NCI-H146 treated with DMSO at 0.1 percent for 48 hours (cell line): Measurements from ENCODE around the gene TTC3.
A peak's percentile ranks its signal among the peaks of the same experiment; 100 is the strongest.
"Not testable (repeated sequence)": the region's sequence is repeated elsewhere in the genome, so short reads cannot be mapped to it uniquely, and the experiment has no call there.

Experiments
- DNase-seq: peaks from one replicate; lab custom pipeline; 2025; ENCODE audit not compliant: unreplicated experiment; lab: John Stamatoyannopoulos, UW

TTC3 gene

DNA sequence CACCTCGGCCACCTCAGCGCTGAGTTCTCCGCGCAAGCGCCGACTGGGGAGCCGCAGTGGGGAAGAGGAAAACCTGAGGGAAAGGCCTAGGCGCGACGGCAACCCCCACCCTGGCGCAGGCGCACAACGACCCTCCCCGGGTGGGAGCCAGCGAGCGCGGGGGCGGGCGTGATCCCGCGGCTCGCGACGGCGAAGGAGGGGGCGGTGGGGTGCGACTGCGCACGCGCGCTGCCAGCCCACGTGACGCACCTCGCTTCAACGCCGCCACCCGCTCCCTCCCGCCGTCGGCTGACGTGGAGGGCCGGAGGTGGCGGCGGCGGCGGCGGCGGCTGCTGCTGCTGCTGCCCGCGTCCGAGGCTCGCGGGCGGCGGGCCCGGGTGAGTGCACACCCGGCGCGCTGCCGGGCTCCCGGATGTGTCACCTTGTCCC lies at the start of gene TTC3, which contains the start of gene PIGP:
TSS of gene TTC3 (plus strand) at position 267 of the 429 bp plus-strand sequence. CDS start 14,004 bp downstream, outside the sequence.
TSS of gene PIGP (minus strand) at position 84 of the 429 bp plus-strand sequence. CDS start 556 bp downstream, outside the sequence.
- peak; percentile 66 for DNase-seq

GRCh38 chr21:37026499-37026898 lies 46.6 kb upstream of the TTC3 start:
- no peak for DNase-seq

- DNase-seq, result no peak
Measured at GRCh38 chr21:37028570-37028969, 44.5 kb upstream of the TTC3 start.

- no peak for DNase-seq
Measured at GRCh38 chr21:37030864-37031263, 42.2 kb upstream of the TTC3 start.

GRCh38 chr21:37032293-37032692 lies 40.8 kb upstream of the TTC3 start:
- DNase-seq, result no peak

DNA sequence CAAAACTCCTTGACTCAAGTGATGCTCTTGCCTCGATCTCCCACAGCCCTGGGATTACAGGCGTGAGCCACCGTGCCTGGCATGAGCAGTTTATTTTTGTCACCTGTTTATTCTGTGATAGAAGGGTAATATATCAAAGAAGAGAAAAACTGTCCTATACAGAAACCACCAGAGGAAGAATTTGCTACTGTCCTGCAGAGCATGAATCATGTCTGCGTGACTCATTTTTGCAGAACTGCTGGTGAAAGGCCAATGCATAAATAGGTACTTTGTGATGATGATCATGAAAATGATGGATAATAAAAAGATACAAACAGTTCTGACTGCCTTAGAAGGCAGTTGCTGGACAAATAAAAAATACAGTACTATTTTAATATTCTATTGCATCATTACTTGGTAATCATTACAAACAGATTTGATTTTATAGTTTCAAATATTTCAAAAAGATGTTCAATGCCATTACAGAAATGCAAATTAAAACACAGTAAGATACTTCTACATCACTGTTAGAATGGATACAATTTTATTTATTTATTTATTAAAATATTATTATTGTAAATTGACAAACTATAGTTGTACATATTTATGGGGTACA lies 40.1 kb upstream of the TTC3 start:
- no peak for DNase-seq

DNA sequence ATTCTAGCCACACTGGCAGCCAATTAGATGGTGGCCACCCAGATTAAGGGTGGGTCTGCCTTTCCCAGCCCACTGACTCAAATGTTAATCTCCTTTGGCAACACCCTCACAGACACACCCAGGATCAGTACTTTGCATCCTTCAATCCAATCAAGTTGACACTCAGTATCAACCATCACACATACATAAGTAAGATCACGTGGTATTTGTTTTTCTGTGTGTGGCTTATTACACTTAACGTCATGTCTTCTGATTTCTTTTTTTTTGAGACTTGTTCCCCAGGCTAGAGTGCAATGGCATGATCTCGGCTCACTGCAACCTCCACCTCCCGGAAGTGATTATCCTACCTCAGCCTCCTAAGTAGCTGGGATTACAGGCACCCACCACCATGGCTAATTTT lies 38.7 kb upstream of the TTC3 start:
- not testable (repeated sequence) for DNase-seq

- no peak for DNase-seq
Measured at GRCh38 chr21:37036177-37036576, 36.9 kb upstream of the TTC3 start.

GRCh38 chr21:37039411-37040075 lies 33.5 kb upstream of the TTC3 start:
- DNase-seq, result no peak

GRCh38 chr21:37040212-37040611 lies 32.8 kb upstream of the TTC3 start:
- DNase-seq, result no peak

DNA sequence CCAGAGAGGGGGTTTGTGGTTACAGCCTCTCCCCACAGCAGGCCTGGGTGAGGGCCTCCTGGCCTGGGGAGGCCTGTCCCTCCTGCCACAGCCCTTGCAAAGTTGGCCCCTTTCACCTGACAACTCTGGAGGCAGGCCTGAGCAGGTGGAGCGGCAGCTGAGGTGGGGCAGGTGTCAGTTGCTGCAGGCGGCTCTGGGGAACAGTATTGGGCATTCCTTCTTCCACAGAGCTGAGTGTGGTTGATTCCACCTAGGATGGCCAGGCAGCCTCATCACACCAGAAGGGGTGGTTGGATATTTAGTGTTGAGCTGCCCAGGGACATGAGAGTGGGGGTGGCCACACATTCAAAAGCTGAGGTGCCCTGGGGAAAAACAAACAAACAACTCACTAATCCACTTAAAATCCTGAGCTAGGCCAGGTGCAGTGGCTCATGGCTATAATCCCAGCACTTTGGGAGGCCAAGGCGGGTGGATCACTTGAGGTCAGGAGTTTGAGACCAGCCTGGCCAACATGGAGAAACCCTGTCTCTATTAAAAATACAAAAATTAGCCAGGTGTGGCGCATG lies 31.3 kb upstream of the TTC3 start:
- DNase-seq, result peak; percentile 35

DNA sequence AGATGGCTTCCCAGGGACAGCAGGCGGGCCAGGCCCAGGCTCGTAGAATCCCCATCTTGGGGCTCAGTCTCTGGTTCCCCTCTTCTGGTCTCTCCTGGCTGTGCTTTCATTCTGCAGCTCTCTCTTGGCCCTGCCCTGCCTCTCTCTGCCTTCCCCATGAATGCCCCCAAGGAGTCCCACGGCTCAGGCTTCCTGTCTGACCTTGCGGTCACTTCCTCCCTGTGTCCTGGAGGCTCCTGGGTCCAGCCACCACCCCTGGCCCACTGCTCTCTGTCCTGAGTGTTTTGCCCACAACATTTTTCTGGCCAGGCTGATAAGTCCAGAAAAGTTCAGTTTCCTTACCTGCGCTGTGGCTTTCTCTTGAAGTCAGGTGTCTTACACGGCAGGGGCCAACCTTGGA lies 29.2 kb upstream of the TTC3 start:
- DNase-seq, result no peak

DNA sequence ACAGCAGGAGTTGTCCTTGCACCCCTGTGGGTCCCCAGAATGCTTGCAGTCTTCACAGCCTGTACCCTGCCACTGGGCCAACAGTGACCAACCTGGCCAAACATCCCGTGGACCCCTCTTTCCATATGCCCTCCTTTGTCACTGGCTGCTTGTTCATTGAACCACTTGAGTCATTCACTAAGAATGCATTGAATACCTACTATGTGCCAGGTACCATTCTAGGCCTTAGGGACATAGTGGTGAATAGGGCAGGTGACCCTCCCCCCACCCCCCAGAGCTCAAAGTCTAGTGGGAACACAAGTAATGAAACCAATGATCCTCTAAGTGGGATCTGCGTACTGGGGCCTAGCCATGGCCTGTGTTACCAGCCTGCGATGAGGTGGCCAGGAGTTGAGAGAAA lies 28.4 kb upstream of the TTC3 start:
- DNase-seq, result no peak

DNA sequence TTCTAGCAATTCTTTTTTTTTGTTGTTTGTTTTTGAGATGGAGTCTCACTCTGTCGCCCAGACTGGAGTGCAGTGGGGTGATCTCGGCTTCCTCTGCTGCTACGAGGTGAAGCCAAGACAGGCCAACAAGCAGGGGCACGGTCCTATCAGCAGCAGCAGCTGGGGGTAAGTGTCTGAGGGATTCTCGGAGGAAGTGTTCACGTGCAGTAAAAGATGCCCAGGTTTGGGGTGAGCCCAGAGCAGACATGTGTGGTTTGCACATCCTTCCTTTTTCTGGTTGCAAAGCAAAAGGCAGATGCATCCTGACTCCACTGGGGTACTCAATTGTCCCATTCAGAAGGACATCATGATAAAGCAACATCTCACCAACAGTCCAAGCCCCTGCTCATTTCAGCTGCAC lies 27.9 kb upstream of the TTC3 start:
- no peak for DNase-seq

- DNase-seq, result no peak
Measured at GRCh38 chr21:37045556-37045955, 27.5 kb upstream of the TTC3 start.

- DNase-seq, result no peak
Measured at GRCh38 chr21:37047079-37047478, 26.0 kb upstream of the TTC3 start.

- not testable (repeated sequence) for DNase-seq
Measured at GRCh38 chr21:37049741-37050140, 23.3 kb upstream of the TTC3 start.

GRCh38 chr21:37055271-37055855 lies 17.7 kb upstream of the TTC3 start:
- no peak for DNase-seq

DNA sequence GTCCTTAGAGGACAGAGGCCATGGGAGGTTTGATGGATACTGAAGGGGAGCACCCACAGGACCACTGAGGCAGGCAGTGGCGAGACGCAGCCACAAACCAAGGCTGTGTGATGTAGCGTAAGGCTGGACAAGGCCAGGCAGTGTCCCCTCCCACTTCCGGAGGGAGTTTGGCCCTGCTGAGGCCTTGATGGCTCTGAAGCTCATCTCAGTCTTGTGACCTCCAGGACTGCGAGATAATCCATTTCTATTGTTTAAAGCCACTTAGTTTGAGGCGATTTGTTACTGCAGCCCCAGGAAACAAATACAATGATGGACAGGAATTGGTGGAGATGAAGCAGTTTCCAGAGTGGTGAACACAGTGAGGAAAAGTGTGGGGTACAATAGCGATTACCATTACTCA lies 15.4 kb upstream of the TTC3 start:
- DNase-seq, result no peak

- no peak for DNase-seq
Measured at GRCh38 chr21:37058261-37058660, 14.8 kb upstream of the TTC3 start.

DNA sequence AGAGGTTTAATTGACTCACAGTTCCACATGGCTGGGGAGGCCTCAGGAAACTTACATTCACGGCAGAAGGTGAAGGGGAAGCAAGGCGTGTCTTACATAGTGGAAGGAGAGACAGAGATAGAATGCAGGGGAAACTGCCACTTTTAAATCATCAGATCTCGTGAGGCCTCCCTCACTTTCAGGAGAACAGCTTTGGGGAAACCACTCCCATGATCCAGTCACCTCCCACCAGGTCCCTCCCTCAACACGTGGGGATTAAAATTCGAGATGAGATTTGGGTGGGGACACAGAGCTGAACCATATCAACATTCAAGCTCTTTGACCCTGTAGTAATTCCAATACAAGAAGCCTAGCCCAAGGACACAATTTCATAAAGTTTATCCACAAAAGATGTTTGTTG lies 13.9 kb upstream of the TTC3 start:
- DNase-seq, result no peak

DNA sequence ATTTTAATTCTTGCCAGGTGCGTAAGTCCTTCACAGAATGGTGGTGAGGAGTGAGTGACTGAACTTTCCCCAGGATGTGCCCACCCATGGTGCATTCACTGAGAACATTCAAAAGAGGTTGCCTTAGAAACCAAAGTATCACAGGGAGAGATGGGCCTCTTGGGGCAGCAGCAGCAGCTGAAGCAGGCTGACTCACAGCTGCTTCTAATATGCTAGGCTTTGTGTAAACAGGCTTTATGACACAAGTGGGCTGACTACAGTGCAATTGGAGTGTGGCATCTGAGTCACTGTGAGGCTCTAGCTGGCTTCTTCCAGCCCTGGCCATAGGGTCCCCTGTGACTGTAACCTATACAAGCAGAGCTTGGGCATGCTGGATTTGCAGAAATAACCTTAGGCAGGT lies 12.8 kb upstream of the TTC3 start:
- DNase-seq, result peak; percentile 94
